ENCODE results near the gene GGA2. TPM values are rescaled to one million over a fixed set of nuclear protein-coding genes. Genes with fewer than 3 reads are reported as not detected.
A peak's percentile ranks its signal among the peaks of the same experiment; 100 is the strongest.

GGA2 gene
- 10 to 100 TPM; 19.2 to 31.7 (median 27.8) TPM for total RNA-seq
- long read RNA-seq, partial matches to known transcripts, result 0 of 1 reads
- long read RNA-seq, other reads (novel, unspliced or antisense), result 1 of 1 reads

DNA sequence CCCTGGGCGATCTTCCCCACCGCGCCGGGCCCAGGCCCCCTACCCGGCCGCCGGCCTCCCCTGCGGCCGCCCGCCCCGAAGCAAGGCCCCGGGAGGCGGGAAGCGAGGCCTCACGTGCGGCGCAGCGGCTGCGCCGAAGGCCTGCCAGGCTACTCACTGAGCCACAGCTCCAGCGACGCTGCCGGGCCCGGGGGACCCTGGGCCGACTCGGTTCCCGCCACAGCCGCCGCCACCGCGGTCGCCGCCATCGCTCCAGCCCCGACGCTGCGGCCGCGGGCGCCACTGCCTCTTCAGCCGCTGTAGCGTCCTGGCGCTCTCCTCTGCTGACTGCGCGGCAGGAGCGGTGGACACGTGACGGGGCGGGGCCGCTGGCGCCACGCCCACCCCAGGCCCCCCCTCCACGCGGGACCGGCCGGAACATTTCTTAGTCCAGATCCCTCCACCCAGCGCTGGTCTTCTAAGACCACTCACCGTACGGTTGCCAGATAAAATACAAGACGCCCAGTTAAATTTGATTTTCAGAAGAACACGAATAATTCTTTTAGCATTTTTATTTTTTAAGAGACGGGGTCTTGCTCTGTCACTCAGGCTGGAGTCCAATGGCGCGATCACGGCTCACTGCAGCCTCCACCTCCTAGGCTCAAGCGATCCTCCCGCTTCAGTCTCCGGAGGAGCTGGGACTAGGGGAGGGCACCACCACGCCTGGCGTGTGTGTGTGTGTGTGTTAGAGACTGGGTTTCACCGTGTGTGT, at the start of gene GGA2:
TSS of gene GGA2 (minus strand) at position 331 of the 751 bp plus-strand sequence. CDS start at position 248, 83 bp downstream.
- no peaks in the 10 kb centered on the region for H3K9me3 ChIP-seq
- DNase-seq (peak; percentile 86 to 88 (median 87)), ATAC-seq (peak; percentile 94 to 96 (median 95))
- H3K4me1 ChIP-seq, result no peaks in the 10 kb centered on the region
- TF ChIP-seq POLR2A (IDR thresholded peaks at IDR 0.05), result peak; percentile 92
- TF ChIP-seq, protein P1, sequence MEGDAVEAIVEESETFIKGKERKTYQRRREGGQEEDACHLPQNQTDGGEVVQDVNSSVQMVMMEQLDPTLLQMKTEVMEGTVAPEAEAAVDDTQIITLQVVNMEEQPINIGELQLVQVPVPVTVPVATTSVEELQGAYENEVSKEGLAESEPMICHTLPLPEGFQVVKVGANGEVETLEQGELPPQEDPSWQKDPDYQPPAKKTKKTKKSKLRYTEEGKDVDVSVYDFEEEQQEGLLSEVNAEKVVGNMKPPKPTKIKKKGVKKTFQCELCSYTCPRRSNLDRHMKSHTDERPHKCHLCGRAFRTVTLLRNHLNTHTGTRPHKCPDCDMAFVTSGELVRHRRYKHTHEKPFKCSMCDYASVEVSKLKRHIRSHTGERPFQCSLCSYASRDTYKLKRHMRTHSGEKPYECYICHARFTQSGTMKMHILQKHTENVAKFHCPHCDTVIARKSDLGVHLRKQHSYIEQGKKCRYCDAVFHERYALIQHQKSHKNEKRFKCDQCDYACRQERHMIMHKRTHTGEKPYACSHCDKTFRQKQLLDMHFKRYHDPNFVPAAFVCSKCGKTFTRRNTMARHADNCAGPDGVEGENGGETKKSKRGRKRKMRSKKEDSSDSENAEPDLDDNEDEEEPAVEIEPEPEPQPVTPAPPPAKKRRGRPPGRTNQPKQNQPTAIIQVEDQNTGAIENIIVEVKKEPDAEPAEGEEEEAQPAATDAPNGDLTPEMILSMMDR (IDR thresholded peaks at IDR 0.05), result peak in 1 of 4 donors; percentile 13
- under 1% methylated on average over 20 of the region's 71 CpGs for WGBS (ENCODE audit: insufficient coverage, low coverage, low lambda C conversion rate, missing lambda C conversion rate)
- H3K27ac ChIP-seq, result peak within 1 kb of the TSS; percentile 63 to 77 (median 69)
- H3K4me3 ChIP-seq, result peak within 1 kb of the TSS; percentile 46 to 85 (median 75)
- no peaks in the 10 kb centered on the region for H3K27me3 ChIP-seq
- intact Hi-C loops (cut with DNase I), result no loop called here
- H3K36me3 ChIP-seq, result no peaks in the 10 kb centered on the region

DNA sequence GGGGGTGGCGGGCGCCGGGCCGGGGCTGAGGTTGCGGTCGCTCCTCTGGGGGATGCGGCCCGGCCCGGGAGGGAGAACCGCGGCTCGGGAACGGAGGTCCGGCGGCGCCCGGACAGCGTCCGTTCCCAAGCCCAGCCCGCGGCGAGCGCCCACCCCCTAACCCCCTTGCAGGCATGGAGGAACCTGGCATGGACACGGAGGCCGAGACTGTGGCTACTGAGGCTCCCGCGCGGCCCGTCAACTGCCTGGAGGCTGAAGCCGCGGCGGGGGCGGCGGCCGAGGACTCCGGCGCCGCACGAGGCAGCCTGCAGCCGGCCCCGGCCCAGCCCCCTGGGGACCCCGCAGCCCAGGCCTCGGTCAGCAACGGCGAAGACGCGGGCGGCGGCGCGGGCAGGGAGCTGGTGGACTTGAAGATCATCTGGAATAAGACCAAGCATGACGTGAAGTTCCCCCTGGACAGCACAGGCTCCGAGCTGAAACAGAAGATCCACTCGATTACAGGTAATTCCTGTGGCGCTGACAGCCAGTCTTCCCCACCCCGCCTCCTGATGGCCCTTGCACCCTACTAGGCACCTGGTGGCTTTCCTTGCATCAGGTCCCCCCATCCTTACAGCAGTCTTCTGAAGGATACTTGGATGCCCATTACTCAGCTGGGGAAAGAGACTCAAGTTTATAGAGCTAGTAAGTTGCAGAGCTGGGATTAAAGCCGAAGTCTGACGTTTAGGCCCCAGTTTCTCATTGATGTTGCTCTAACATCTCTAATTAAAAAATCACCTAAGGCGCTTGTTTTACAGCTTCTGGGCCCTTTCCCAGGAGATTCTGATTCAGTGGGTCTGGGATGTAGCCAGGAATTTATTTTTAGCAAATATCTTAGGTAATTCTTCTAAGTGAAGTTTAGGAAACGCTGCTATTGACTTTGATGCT, 47.7 kb upstream of the GGA2 start:
- ATAC-seq (peak in 1 of 4 donors; percentile 3), DNase-seq (peak in 1 of 3 donors; percentile 55)
- Histone ChIP-seq H3K4me1 (peaks cover 0 to 15% (median 7%) of the 10 kb centered on the region in 4 donors), H3K27ac (peak overlapping the region; percentile 51 to 86 (median 55)), H3K36me3 (peaks cover 2 to 37% (median 9%) of the 10 kb centered on the region in 4 donors), H3K9me3 (no peaks in the 10 kb centered on the region), H3K4me3 (peak overlapping the region; percentile 53 to 99 (median 66)), H3K27me3 (no peaks in the 10 kb centered on the region)
- intact Hi-C loops (cut with DNase I), result no loop called here
- WGBS (ENCODE audit: insufficient coverage, low coverage, low lambda C conversion rate, missing lambda C conversion rate), result 18% methylated on average over 4 of the region's 60 CpGs
- TF ChIP-seq POLR2A (IDR thresholded peaks at IDR 0.05), result no peak
- TF ChIP-seq, protein P1 (IDR thresholded peaks at IDR 0.05), result no peak

DNA sequence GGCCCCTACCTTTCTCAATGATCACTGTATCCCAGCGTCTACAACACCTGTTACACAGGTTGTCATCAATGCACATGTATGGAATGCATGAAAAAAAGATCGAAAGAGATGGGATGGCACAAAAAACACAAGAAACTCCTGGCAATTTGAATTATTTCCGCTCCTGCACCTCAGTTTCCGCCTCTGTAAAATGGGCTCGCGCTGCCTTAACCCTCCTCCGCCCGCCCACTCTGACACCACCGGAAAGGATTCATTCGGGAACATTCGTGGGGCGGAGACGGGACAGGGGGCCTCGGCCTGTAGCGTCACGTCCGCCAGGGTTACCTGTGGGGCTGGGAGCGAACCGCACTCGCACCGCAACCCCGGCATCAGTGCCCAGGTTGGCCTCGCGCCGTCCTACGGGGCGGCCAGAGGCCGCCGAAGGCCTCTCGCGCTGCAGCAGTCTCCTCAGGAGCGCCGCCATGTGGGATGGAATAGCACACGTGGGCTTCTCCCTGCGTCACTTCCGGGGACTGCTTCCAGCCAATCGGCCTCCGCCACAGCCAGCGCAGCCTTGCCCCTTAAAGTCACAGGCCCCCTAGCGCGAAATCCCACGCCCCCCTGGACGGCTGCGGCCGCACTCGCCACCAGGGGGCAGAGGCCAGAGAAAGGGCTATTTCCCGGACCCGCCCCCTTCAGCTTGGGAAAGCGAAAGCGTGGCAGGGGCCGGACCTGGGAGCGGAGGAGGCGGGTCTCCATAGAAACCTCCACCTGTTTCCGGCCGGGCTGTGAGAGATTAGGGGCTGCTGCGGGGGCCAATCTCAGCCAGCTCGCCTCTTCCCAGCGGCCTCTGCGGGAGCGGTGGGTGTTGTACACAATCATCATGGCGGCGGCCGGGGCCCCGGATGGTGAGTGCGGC, 46.8 kb upstream of the GGA2 start, which contains the start of the genes EARS2 and UBFD1:
TSS of gene EARS2 (minus strand) at position 470 of the 898 bp plus-strand sequence. CDS start at position 463, 7 bp downstream.
TSS of gene UBFD1 (plus strand) at position 847 of the 898 bp plus-strand sequence. CDS start at position 863, 16 bp downstream.
- no peaks in the 10 kb centered on the region for H3K27me3 ChIP-seq
- DNase-seq (peak; percentile 99 to 100 (median 99)), ATAC-seq (peak; percentile 95 to 97 (median 96))
- intact Hi-C loops (cut with DNase I), result no loop called here
- peak within 1 kb of the TSS; percentile 53 to 99 (median 66) for H3K4me3 ChIP-seq
- peak within 1 kb of the TSS; percentile 55 to 86 (median 76) for H3K27ac ChIP-seq
- H3K4me1 ChIP-seq, result peaks cover 0 to 15% (median 7%) of the 10 kb centered on the region in 4 donors
- no peaks in the 10 kb centered on the region for H3K9me3 ChIP-seq
- 4% methylated on average over 15 of the region's 65 CpGs for WGBS (ENCODE audit: insufficient coverage, low coverage, low lambda C conversion rate, missing lambda C conversion rate)
- peaks cover 0 to 33% (median 1%) of the 10 kb centered on the region in 4 donors for H3K36me3 ChIP-seq
- TF ChIP-seq, protein P1 (IDR thresholded peaks at IDR 0.05), result peak; percentile 98 to 99 (median 98)
- TF ChIP-seq POLR2A (IDR thresholded peaks at IDR 0.05), result peak; percentile 69

All from right lobe of liver (tissue), 6 donors.